ENCODE measurements around the gene TFF1.

TFF1 gene

GRCh38 chr21:42411197-42411869 is 45.0 kb upstream of the TFF1 start (continued):
- no peak for TF ChIP-seq PRDM2 (tag by site-specific recombination; IDR thresholded peaks at IDR 0.05; ENCODE audit: borderline replicate concordance)
- TF ChIP-seq SP7 (tag by site-specific recombination; IDR thresholded peaks at IDR 0.05): no peak
- no peak for TF ChIP-seq ZNF404 (tag by site-specific recombination; IDR thresholded peaks at IDR 0.05)
- no peak for TF ChIP-seq ZNF324 (tag by site-specific recombination; IDR thresholded peaks at IDR 0.05)
- TF ChIP-seq ZNF174 (tag by site-specific recombination; IDR thresholded peaks at IDR 0.05): no peak
- no peak for TF ChIP-seq ZNF280C (tag by site-specific recombination; IDR thresholded peaks at IDR 0.05)
- TF ChIP-seq SP3 (tag by site-specific recombination; IDR thresholded peaks at IDR 0.05): no peak
- TF ChIP-seq ZNF155 (tag by site-specific recombination; IDR thresholded peaks at IDR 0.05): no peak
- TF ChIP-seq ZNF580 (tag by site-specific recombination; IDR thresholded peaks at IDR 0.05): no peak
- no peak for TF ChIP-seq ZBTB21 (tag by site-specific recombination; IDR thresholded peaks at IDR 0.05)
- no peak for TF ChIP-seq ZNF341 (tag by site-specific recombination; IDR thresholded peaks at IDR 0.05; ENCODE audit: low read depth)
- no peak for TF ChIP-seq FEZF1 (tag by site-specific recombination; IDR thresholded peaks at IDR 0.05)
- no peak for TF ChIP-seq ZNF266 (tag by site-specific recombination; IDR thresholded peaks at IDR 0.05; ENCODE audit: low read depth)
- no peak for TF ChIP-seq ZSCAN23 (tag by site-specific recombination; IDR thresholded peaks at IDR 0.05)
- TF ChIP-seq ZNF311 (tag by site-specific recombination; IDR thresholded peaks at IDR 0.05; ENCODE audit: borderline replicate concordance): peak; percentile 85; the same call in 1 of the 2 replicates
- no peak for TF ChIP-seq ZNF140 (tag by site-specific recombination; IDR thresholded peaks at IDR 0.05)
- TF ChIP-seq ZNF544 (tag by site-specific recombination; IDR thresholded peaks at IDR 0.05): peak; percentile 75
- no peak for TF ChIP-seq ZNF23 (tag by site-specific recombination; IDR thresholded peaks at IDR 0.05; ENCODE audit: borderline replicate concordance)
- no peak for TF ChIP-seq ZNF239 (tag by site-specific recombination; IDR thresholded peaks at IDR 0.05)
- TF ChIP-seq ZNF274 (IDR thresholded peaks at IDR 0.05; ENCODE audit: low read length): no peak
- no peak for TF ChIP-seq ZNF274 (tag by site-specific recombination; IDR thresholded peaks at IDR 0.05; ENCODE audit: borderline replicate concordance)
- no peak for TF ChIP-seq ZFHX2 (tag by site-specific recombination; conservative IDR thresholded peaks at IDR 0.05)
- TF ChIP-seq ZNF837 (tag by site-specific recombination; IDR thresholded peaks at IDR 0.05): no peak
- TF ChIP-seq ZSCAN30 (tag by site-specific recombination; IDR thresholded peaks at IDR 0.05): no peak
- TF ChIP-seq ZBTB49 (tag by site-specific recombination; IDR thresholded peaks at IDR 0.05; ENCODE audit: low read depth): no peak
- TF ChIP-seq ZNF600 (tag by site-specific recombination; IDR thresholded peaks at IDR 0.05): no peak
- peak; percentile 70; the same call in 1 of the 2 replicates for TF ChIP-seq ZSCAN4 (tag by site-specific recombination; IDR thresholded peaks at IDR 0.05)
- no peak for TF ChIP-seq ZNF561 (tag by site-specific recombination; IDR thresholded peaks at IDR 0.05; ENCODE audit: borderline replicate concordance)
- TF ChIP-seq ZNF501 (tag by site-specific recombination; IDR thresholded peaks at IDR 0.05): no peak
- TF ChIP-seq ZNF701 (tag by site-specific recombination; IDR thresholded peaks at IDR 0.05): no peak
